Endothelial cell of umbilical vein (primary cell): ENCODE results near the gene TJP3. TPM values are rescaled to one million over a fixed set of nuclear protein-coding genes. Genes with fewer than 3 reads are reported as not detected.

Experiments
- BruUV-seq: library from RNA; stranded (reverse); fragments of 400-500 nt; replicated peaks from 2 replicates; lab custom pipeline; 2021; lab: Mats Ljungman, UMichigan
- CTCF ChIA-PET: fragments of 300-600, 350-600 bp; sonication (Branson Sonifier 250); formaldehyde crosslinking; loops from one replicate; lab custom pipeline; 2021; ENCODE audit warnings: antibody characterized with exemption, inconsistent platforms; lab: Charles Lee
- POLR2A ChIA-PET: fragments of 300-600, 350-600 bp; sonication (Branson Sonifier 250); formaldehyde crosslinking; loops from one replicate; lab custom pipeline; 2021; ENCODE audit warnings: antibody characterized with exemption, inconsistent platforms; lab: Charles Lee
- DNase-seq: peaks from one replicate; pipeline ENCODE4 v3.0.0-alpha.2; 2011; ENCODE audit warnings: low read depth, low spot score
- FAIRE-seq: peaks from 2 replicates; lab custom pipeline; 2011; peaks lifted over from hg19 to GRCh38; lab: Jason Lieb, UNC
- H2AFZ ChIP-seq: 2 replicates; pipeline ENCODE4 v1.6.0; 2012; ENCODE audit warnings: low read depth, low read length, control low read depth, inconsistent platforms
- H3K27ac ChIP-seq: 2 replicates; pipeline ENCODE4 v1.5.1; 2011; ENCODE audit warnings: low read depth, mild to moderate bottlenecking, control low read depth, low read length, moderate library complexity; ENCODE audit not compliant: insufficient read depth
- H3K27me3 ChIP-seq, 2 experiments: 2 replicates each; pipeline versions ENCODE4 v1.6.0 to v1.6.1; 2011; ENCODE audit warnings: low read length in 2 of 2, mixed read lengths in 1 of 2; ENCODE audit not compliant: control insufficient read depth in 2 of 2, insufficient read depth in 2 of 2
- H3K36me3 ChIP-seq, 2 experiments: 2 replicates in 1 of 2; 3 replicates in 1 of 2; pipeline ENCODE4 v1.5.1; 2011; ENCODE audit warnings: low read length in 2 of 2, mild to moderate bottlenecking in 1 of 2, moderate library complexity in 1 of 2; ENCODE audit not compliant: control insufficient read depth in 2 of 2, insufficient read depth in 2 of 2; ENCODE audit errors: extremely low read depth in 1 of 2
- H3K4me1 ChIP-seq: 3 replicates; pipeline ENCODE4 v1.5.1; 2011; ENCODE audit warnings: mild to moderate bottlenecking, low read length; ENCODE audit not compliant: control insufficient read depth, insufficient read depth; ENCODE audit errors: extremely low read depth
- H3K4me2 ChIP-seq: 2 replicates; pipeline ENCODE4 v1.6.1; 2011; ENCODE audit warnings: low read length, control low read depth, mixed read lengths; ENCODE audit not compliant: insufficient read depth
- H3K4me3 ChIP-seq, 3 experiments: fragments of 200-600 bp in 1 of 3; sonication (generic), shearing (Covaris generic) in 1 of 3; replicated peaks in 1 of 3; 2 replicates each; pipeline ENCODE4 v1.5.1; 2011 to 2016; ENCODE audit warnings: control low read depth in 3 of 3, low read length in 3 of 3, mild to moderate bottlenecking in 2 of 3, inconsistent platforms in 1 of 3, low read depth in 1 of 3, moderate library complexity in 1 of 3; ENCODE audit not compliant: insufficient read depth in 1 of 3
- H3K79me2 ChIP-seq: 2 replicates; pipeline ENCODE4 v1.6.0; 2012; ENCODE audit warnings: low read length, inconsistent platforms; ENCODE audit not compliant: control insufficient read depth, insufficient read depth
- H3K9ac ChIP-seq: replicated peaks from 2 replicates; pipeline ENCODE3; 2011; ENCODE audit warnings: low read length, control low read depth; ENCODE audit not compliant: insufficient read depth; ENCODE audit errors: extremely low read depth
- H3K9me1 ChIP-seq: replicated peaks from 3 replicates; pipeline ENCODE4 v1.6.0; 2011; ENCODE audit warnings: mild to moderate bottlenecking, low read length; ENCODE audit not compliant: control insufficient read depth, insufficient read depth; ENCODE audit errors: extremely low read depth
- H3K9me3 ChIP-seq: replicated peaks from 2 replicates; pipeline ENCODE4 v1.5.1; 2012; ENCODE audit warnings: low read length, inconsistent platforms; ENCODE audit not compliant: control insufficient read depth, insufficient read depth
- H4K20me1 ChIP-seq: replicated peaks from 2 replicates; pipeline ENCODE3; 2011; ENCODE audit warnings: mild to moderate bottlenecking, low read length; ENCODE audit not compliant: control insufficient read depth, insufficient read depth; ENCODE audit errors: extremely low read depth
- JUN ChIP-seq: IDR thresholded peaks from 2 replicates; pipeline ENCODE4 v1.6.1; 2011; ENCODE audit warnings: borderline replicate concordance, low read depth; ENCODE audit not compliant: insufficient read length, insufficient read depth
- POLR2A ChIP-seq: IDR thresholded peaks from 2 replicates; pipeline ENCODE4 v1.6.1; 2012; ENCODE audit warnings: low read depth, mild to moderate bottlenecking, control low read depth, low read length
- POLR2AphosphoS5 ChIP-seq: IDR thresholded peaks from 2 replicates; pipeline ENCODE4 v1.6.1; 2012; ENCODE audit warnings: low read depth, mild to moderate bottlenecking, control low read depth, low read length, moderate library complexity; ENCODE audit not compliant: insufficient read depth
- dilution Hi-C: fragments of 300-500 bp; cut with MboI; formaldehyde crosslinking; loops from one replicate; pipeline ENCODE4 v1.15.0; 2019; ENCODE audit warnings: low sequenced_read_pairs; ENCODE audit not compliant: extremely low pct_ligation_motif_present
- intact Hi-C: fragments of 100-400 bp; cut with micrococcal nuclease; formaldehyde crosslinking; loops from one replicate; pipeline ENCODE4 v1.10.0; 2022
- polyA plus RNA-seq, 4 experiments: library from polyadenylated mRNA; depleted of rRNA in 3 of 4; stranded (reverse) in 3 of 4; unstranded in 1 of 4; fragments of >200 nt; gene quantifications; 2 replicates each; pipeline versions ENCODE4 v1.2.1 to v1.2.3, GENCODE V29; 2011 to 2012; ENCODE audit warnings: missing spikeins in 1 of 4
- total RNA-seq: library from RNA; stranded (reverse); gene quantifications from 2 replicates; pipeline ENCODE4 v1.2.3, GENCODE V29; 2021
- TF ChIP-seq, protein P1 (sequence below), 2 donors: IDR thresholded peaks; 1 replicate in 1 of 2; 2 replicates in 1 of 2; pipeline ENCODE4 v1.5.1; 2011; ENCODE audit warnings: low read length in 2 of 2, mild to moderate bottlenecking in 2 of 2, moderate library complexity in 2 of 2, control low read depth in 1 of 2, inconsistent platforms in 1 of 2, low read depth in 1 of 2; ENCODE audit not compliant: insufficient read depth in 1 of 2; ENCODE audit errors: extremely low read depth in 1 of 2

The TJP3 gene
- total and polyA plus RNA-seq, 2 donors (not counting 3 experiments of a cell fraction or from before 2014, with no cell fraction given): 0.10 TPM; not detected in 1

DNA sequence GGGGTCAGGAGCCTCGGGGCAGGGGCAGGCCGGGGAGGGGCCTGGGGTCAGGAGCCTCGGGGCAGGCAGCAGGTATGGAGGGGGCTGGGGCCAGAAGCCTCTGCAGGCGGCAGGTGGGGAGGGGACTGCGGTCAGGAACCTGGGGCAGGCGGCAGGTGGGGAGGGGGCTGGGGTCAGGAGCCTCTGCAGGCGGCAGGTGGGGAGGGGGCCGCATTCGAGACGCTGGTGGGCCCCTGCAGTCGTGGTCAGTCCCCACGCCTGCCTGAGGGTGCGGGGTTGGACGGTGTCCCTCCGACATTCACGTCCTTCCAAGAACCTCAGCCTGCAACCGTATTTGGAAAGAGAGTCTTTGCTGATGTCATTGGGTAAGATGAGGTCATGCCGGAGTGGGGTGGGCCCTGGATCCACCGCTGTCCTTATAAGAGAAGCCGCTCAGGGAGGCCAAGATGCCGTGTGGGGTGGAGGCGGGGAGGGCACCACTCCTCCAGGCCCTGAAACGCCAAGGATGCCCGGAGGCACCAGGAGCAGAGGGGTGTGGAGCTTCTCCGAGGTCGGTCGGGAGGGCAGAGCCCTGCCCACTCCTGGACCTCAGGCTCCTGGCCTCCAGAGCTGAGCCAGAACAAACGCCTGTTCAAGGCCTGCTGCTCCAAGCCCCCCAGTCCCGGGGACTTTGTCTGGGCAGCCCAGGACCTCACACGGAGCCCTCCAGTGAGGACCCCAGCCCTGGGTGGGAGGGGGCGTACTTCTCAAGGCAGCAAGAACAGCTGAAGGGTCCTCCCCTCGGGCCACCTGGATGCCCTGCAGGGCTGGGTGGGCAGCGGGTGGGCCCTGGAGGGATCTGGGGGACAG is 38.0 kb upstream of the TJP3 start:
- Histone ChIP-seq H3K27me3 (no peaks in the 10 kb centered on the region), H2AFZ (no peak overlapping the region), H3K9me1 (no peaks in the 10 kb centered on the region), H3K27ac (peak overlapping the region; percentile 98), H3K4me3 (peak overlapping the region in 1 of 3 experiments; percentile 15), H4K20me1 (no peaks in the 10 kb centered on the region), H3K79me2 (peaks cover 8% of the 10 kb centered on the region), H3K4me1 (peaks cover 28% of the 10 kb centered on the region), H3K9me3 (no peaks in the 10 kb centered on the region), H3K36me3 (no peaks in the 10 kb centered on the region), H3K4me2 (peak overlapping the region; percentile 58), H3K9ac (peak overlapping the region; percentile 87)
- FAIRE-seq: no peak
- TSS peak; percentile 73 for BruUV-seq
- DNase-seq: peak; percentile 85
- intact Hi-C loops: loop anchor here (5.0 kb wide), 1 partner anchor 98 kb away; the partner anchor contains the start of gene HMG20B
- POLR2A ChIA-PET: interaction anchor here (0.7 to 2.0 kb wide), 5 partner anchors 12 to 332 kb away, joined by 3 to 8 read pairs (median 6); no protein-coding TSS in a partner anchor
- CTCF ChIA-PET: interaction anchor here (1.4 to 7.6 kb wide), 3 partner anchors 21 to 30 kb away, joined by 3 to 66 read pairs (median 25); partner anchors contain the start of gene PIP5K1C
- dilution Hi-C loops: no loop called here
- TF ChIP-seq POLR2AphosphoS5 (peak; percentile 49), JUN (peak; percentile 75), POLR2A (peak; percentile 49)
- TF ChIP-seq, protein P1, sequence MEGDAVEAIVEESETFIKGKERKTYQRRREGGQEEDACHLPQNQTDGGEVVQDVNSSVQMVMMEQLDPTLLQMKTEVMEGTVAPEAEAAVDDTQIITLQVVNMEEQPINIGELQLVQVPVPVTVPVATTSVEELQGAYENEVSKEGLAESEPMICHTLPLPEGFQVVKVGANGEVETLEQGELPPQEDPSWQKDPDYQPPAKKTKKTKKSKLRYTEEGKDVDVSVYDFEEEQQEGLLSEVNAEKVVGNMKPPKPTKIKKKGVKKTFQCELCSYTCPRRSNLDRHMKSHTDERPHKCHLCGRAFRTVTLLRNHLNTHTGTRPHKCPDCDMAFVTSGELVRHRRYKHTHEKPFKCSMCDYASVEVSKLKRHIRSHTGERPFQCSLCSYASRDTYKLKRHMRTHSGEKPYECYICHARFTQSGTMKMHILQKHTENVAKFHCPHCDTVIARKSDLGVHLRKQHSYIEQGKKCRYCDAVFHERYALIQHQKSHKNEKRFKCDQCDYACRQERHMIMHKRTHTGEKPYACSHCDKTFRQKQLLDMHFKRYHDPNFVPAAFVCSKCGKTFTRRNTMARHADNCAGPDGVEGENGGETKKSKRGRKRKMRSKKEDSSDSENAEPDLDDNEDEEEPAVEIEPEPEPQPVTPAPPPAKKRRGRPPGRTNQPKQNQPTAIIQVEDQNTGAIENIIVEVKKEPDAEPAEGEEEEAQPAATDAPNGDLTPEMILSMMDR (IDR thresholded peaks at IDR 0.05; ENCODE audit: extremely low read depth in 1 of 2, insufficient read depth in 1 of 2, low read depth in 1 of 2, low read length in 2 of 2): no peak
